RCC 7860 (cell line): Measurements from ENCODE around the gene WDR26.
"Not testable (repeated sequence)": the region's sequence is repeated elsewhere in the genome, so short reads cannot be mapped to it uniquely, and the experiment has no call there.

Experiments
- DNase-seq: peaks from one replicate; pipeline ENCODE4 v3.0.0-alpha.2; 2015; ENCODE audit warnings: low spot score
- FAIRE-seq: peaks from 2 replicates; lab custom pipeline; 2012; peaks lifted over from hg19 to GRCh38; lab: Jason Lieb, UNC

WDR26 gene

DNA sequence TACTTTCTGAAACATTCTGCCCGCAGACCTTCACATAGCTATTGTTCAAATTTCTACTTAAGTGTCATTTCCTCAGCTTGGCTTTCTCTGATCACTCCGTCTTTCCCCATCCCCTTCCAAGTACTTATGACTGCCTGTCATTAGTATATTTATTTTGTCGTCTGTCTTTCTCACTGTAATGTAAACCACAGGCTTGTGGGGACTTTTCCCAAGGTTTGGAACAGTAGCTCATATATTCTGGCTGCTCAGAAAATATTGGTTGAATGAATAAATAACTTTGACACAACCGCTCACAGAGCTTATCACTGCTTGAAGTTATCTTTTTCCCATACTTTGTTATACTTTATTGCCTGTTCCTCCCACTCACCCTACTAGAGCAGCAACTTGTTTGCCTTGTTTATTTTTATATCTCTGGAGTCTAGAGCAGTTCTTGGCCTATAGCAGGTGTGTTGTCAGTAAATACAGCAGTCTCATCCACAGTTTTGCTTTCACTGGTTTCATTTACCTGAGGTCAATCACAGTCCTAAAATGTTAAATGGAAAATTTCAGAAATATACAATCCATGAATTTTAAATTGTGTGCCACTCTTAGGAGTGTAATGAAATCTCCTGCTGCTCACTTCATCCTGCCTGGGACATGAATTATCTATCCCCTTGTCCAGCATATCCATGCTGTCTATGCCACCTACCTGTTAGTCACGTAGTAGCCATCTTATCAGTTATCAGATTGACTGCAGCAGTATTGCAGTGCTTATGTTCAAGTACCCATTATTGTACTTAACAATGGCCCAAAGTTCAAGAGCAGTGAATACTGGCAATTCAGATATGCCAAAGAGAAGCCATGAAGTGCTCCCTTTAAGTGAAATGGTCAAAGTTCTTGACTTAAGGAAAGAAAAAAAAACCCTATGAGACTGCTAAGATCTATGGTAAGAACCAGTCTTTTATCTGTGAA, 80.3 kb downstream of the WDR26 start:
- no peak for DNase-seq
- no peak for FAIRE-seq

DNA sequence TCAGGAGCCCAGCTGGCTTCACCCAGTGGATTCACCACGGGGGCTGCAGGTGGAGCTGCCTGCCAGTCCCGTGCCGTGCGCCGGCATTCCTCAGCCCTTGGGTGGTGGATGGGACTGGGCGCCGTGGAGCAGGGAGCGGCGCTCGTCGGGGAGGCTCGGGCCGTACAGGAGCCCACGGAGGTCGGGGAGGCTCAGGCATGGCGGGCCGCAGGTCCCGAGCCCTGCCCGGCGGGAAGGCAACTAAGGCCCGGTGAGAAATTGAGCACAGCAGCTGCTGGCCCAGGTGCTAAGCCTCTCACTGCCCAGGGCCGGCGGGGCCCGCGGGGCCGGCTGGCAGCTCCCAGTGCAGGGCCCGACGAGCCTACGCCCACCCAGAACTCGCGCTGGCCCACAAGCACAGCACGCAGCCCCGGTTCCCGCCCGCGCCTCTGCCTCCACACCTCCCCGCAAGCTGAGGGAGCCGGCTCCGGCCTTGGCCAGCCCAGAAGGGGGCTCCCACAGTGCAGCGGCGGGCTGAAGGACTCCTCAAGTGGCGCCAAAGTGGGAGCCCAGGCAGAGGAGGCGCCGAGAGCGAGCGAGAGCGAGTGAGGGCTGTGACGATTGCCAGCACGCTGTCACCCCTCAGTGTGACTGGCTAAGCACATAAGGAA, 82.0 kb downstream of the WDR26 start:
- not testable (repeated sequence) for DNase-seq, FAIRE-seq

DNA sequence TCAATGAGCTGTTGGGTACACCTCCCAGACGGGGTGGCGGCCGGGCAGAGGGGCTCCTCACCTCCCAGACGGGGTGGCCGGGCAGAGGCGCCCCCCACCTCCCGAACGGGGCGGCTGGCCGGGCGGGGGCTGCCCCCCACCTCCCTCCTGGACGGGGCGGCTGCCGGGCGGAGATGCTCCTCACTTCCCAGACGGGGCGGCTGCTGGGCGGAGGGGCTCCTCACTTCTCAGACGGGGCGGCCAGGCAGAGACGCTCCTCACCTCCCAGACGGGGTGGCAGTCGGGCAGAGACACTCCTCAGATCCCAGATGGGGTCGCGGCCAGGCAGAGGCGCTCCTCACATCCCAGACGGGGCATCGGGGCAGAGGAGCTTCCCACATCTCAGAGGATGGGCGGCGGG, 84.9 kb downstream of the WDR26 start:
- not testable (repeated sequence) for DNase-seq, FAIRE-seq

DNA sequence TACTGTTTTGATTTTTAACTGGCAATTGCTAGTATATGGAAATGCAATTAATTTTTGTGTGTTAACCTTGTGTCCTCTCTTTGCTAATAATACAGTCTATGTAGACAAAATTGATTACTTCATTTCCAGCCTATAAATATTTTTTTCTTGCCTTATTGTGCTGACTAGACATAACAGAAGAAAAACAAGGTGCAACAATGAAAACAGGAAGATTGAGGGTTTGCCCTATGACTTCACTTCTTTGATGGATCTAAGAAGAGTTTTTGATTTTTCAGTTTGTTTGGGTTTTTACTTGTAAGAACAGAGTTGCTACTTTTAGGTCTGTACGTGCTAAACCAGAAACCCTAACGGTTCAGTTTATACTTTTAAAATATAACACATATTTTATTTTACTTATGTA, 86.5 kb downstream of the WDR26 start:
- peak; percentile 1 for DNase-seq
- no peak for FAIRE-seq

DNA sequence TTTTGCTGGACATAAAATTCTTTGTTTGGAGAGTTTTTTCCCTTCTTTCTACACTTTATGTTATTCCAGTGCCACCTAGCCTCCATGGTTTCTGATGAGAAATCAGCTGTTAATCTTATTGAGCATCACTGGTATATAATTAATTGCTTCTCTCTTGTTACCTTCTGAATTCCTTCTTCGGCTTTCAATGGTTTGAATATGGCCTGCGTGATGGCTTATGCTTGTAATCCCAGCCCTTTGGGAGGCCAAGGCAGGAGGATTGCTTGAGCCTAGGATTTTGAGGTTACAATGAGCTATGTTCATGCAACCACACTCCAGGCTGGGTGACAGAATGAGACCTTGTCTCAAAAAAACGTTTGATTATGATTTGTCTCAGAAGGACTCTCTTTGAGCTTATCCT, 90.9 kb downstream of the WDR26 start:
- DNase-seq = peak; percentile 3
- no peak for FAIRE-seq

DNA sequence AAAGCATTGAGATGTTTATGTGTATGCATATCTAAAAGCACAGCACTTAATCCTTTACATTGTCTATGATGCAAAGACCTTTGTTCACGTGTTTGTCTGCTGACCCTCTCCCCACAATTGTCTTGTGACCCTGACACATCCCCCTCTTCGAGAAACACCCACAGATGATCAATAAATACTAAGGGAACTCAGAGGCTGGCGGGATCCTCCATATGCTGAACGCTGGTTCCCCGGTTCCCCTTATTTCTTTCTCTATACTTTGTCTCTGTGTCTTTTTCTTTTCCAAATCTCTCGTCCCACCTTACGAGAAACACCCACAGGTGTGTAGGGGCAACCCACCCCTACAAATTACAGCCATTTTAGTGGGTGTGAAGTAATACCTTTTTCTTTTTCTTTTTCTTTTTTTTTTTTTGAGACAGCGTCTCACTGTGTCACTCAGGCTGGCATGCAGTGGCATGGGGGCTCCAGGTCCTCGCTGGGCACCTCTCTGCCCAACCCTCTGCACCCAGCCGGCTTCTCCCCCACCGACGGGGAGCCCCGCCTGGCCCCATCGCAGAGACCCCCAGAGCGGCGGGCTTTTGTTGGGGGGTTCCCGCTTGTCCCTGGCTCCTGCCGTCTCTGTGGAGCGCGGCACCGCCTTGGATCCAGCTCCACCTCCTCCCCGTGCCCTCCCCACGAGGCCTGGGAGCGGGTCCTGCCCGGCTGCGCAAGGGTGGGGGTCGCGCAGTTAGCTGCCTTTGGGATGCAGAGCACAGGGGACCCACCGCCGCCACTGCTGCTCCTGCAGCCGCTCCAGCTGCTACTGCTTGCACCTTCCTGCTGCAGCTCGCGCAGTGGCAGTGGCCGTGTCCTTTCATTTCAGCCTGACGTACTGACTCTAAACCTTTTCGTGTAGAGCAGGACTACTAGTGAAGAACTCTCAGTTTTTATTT, 93.9 kb downstream of the WDR26 start:
- not testable (repeated sequence) for FAIRE-seq, DNase-seq

DNA sequence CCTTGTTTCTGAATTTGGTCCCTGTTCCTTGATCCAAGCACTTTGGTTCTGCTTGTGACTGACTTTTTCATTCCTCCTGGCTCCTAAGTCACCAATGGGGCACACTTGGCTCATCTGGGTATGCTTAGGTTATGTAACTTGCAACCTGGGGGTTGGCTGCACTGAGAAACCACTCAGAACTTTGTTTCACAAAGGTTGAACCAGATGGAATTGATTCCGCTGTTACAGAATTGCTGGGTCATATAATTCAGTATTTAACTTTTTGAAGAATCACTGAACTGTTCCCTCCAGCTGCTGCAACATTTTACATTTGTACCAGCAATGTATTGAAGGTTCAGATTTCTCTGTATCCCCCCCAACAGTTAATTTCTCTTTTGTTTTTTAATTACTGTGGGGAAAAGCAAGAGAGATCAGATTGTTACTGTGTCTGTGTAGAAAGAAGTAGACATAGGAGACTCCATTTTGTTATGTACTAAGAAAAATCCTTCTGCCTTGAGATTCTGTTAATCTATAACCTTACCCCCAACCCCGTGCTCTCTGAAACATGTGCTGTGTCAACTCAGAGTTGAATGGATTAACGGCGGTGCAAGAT, 95.1 kb downstream of the WDR26 start:
- FAIRE-seq (no peak), DNase-seq (peak; percentile 2)

DNA sequence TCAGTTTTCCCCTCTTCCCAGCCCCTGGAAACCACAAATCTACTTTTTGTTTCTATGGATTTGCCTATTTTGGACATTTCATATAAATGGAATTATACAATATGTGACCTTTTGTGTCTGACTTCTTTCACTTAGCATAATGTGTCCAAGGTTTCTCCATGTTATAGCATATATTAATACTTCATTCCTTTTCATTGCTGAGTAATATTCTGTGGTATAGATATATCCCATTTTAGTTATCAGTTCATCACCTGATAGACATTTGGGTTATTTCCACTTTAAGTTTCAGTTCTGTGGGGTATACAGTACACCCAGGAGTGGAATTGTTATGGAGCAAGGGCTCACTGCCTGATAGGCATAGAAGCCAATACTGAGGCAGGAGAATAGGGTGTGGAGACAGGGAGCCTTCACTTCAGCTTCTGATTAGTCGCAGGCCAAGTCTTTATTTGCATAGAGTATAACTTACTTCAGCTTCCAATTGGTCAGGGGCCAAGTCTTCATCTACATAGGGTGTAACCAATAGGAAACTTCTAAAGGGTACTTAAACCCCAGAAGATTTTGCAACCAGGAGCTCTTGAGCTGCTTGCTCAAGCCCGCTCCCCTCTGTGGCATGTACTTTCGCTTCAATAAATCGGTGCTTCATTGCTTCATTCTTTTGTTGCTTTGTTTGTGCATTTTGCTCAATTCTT, 96.3 kb downstream of the WDR26 start:
- no peak for FAIRE-seq
- no peak for DNase-seq
